Astrocyte of the cerebellum (primary cell): Measurements from ENCODE around the gene PLD3.

Source experiments
- DNase-seq: peaks from one replicate; pipeline ENCODE4 v3.0.0-alpha.2; 2011; ENCODE audit warnings: low read depth
- H3K4me3 ChIP-seq: 2 replicates; pipeline ENCODE4 v1.5.1; 2011; ENCODE audit warnings: mild to moderate bottlenecking, low read depth, low read length, moderate library complexity
- in situ Hi-C: cut with HindIII; loops from 2 replicates; pipeline ENCODE4 v1.10.0; 2017; ENCODE audit warnings: low sequenced_read_pairs
- TF ChIP-seq, protein P1 (sequence below): IDR thresholded peaks from 2 replicates; pipeline ENCODE4 v1.5.1; 2012; ENCODE audit warnings: low read length, low read depth, moderate library complexity, mild to moderate bottlenecking; ENCODE audit errors: missing control alignments

Gene PLD3

DNA sequence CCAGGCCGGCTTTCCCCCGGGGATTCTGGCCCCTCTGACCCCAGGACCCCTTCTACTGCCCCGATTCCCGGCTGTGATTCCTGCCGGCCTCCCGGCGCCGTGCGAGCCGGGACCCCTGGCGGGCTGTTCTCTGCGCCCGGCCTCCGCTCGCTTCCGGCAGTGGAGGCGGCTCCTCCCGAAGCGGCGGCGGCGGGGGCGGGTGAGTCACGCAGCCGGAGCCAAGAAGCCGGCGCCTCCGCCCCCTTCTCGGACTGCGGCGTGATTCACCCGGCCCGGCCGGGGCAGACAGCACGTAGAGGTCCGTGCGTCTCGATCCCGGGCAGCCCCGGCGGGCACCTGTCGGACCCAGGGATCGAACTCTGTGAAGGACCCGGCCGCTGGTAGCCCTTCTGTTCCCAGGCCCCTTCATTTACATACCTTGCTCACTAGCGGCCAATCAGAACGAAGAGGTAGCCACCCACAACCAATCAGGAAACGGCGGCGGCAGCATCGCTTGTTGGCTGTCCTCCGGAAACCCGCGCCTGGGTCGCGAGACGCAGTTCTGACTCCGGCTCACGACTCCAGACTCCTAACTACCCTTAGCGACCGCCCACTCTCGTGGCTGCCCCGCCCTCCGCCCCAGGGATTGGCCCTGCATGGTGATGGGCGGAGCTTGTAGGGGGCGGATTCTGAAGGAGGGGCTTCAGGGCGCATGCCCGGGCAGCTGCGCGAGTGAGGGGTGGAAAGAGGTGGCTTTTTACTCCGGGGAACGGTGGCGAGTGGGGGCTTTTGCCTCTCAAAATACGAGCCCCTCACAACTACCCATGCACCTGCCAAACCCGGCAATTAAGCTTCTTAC, 77.2 kb downstream of the PLD3 start, which contains the start of gene SERTAD1:
SERTAD1 (minus strand) TSS at position 543 of the 838 bp plus-strand sequence. CDS start 2,446 bp downstream, outside the sequence.
- in situ Hi-C loops, result no loop called here
- peak; percentile 98 for DNase-seq
- peak within 1 kb of the TSS; percentile 89 for H3K4me3 ChIP-seq
- TF ChIP-seq, protein P1, sequence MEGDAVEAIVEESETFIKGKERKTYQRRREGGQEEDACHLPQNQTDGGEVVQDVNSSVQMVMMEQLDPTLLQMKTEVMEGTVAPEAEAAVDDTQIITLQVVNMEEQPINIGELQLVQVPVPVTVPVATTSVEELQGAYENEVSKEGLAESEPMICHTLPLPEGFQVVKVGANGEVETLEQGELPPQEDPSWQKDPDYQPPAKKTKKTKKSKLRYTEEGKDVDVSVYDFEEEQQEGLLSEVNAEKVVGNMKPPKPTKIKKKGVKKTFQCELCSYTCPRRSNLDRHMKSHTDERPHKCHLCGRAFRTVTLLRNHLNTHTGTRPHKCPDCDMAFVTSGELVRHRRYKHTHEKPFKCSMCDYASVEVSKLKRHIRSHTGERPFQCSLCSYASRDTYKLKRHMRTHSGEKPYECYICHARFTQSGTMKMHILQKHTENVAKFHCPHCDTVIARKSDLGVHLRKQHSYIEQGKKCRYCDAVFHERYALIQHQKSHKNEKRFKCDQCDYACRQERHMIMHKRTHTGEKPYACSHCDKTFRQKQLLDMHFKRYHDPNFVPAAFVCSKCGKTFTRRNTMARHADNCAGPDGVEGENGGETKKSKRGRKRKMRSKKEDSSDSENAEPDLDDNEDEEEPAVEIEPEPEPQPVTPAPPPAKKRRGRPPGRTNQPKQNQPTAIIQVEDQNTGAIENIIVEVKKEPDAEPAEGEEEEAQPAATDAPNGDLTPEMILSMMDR, result peak; percentile 66
